Neural cell (in vitro differentiated cells): ENCODE measurements around the gene VSIG4.

Experiments used
- CTCF ChIP-seq: fragments of 450-650 bp; IDR thresholded peaks from 2 replicates; pipeline ENCODE4 v1.5.1; 2014; ENCODE audit warnings: antibody characterized with exemption, mild to moderate bottlenecking, moderate library complexity; ENCODE audit not compliant: poor library complexity, severe bottlenecking
- EP300 ChIP-seq: fragments of 450-650 bp; conservative IDR thresholded peaks from 2 replicates; pipeline ENCODE4 v1.6.1; 2014; ENCODE audit warnings: antibody characterized with exemption, mild to moderate bottlenecking, moderate library complexity; ENCODE audit not compliant: poor library complexity, severe bottlenecking
- EZH2 ChIP-seq: fragments of 200-600, 300-800 bp; shearing (Covaris generic), sonication (generic); IDR thresholded peaks from 2 replicates; pipeline ENCODE4 v1.6.1; 2014; ENCODE audit warnings: antibody characterized with exemption, low read length, borderline replicate concordance, mild to moderate bottlenecking; ENCODE audit not compliant: insufficient read depth, poor library complexity, severe bottlenecking
- REST ChIP-seq: IDR thresholded peaks from 2 replicates; pipeline ENCODE4 v1.6.1; 2012; ENCODE audit warnings: borderline replicate concordance

- TF ChIP-seq CTCF (no peak), EZH2 (no peak), EP300 (no peak), REST (no peak)
Observed at GRCh38 chrX:65985211-65985610, 54.7 kb downstream of the VSIG4 start.
